HG03159 (cell line): ENCODE data around the gene SLC5A8.
"Not testable (repeated sequence)": the region's sequence is repeated elsewhere in the genome, so short reads cannot be mapped to it uniquely, and the experiment has no call there.

Experiments
- ATAC-seq: cut with Tn5 transposase; IDR thresholded peaks from one replicate; pipeline ENCODE4 v1.9.1; 2021; ENCODE audit warnings: mild to moderate bottlenecking, moderate library complexity; ENCODE audit not compliant: unreplicated experiment

SLC5A8 gene

DNA sequence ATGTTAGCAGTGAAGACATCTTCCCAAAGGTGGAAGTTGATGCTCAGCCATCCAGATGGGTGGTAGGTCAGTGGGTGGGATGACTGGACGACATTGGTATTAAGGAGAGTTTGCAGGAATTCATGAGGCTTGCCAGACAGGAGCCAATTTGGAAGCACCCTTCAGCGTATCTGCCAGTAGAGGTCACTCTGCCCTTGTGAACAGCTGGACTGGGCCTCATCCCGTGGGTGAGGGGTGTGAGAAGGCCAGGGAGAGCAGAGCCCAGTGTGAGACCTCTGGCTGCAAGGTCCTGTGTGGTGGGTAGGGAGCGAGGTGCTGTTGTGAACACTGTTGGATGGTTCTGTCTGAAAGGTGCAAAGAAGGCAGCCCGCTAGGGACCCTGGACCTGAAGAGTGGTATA lies 37.7 kb downstream of the SLC5A8 start:
- ATAC-seq = no peak

DNA sequence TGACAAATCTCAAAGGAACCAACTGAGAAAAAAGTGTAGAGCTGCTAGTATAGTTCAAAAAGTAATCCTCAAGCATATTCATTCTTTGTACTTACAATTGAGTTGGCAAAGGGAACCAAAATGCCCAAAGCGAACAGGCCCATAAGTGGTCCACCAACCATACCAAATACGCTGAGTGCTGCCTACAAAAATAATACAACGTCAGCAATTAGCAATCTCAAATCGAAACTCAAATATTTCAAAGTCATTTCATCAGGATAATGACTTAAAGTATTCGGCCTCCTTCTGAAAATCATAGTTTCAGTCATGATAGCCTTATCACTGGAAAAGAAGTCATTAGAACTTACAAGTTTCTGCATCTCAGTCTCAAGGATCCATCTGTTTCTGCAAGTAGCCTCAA lies 42.0 kb downstream of the SLC5A8 start:
- no peak for ATAC-seq

DNA sequence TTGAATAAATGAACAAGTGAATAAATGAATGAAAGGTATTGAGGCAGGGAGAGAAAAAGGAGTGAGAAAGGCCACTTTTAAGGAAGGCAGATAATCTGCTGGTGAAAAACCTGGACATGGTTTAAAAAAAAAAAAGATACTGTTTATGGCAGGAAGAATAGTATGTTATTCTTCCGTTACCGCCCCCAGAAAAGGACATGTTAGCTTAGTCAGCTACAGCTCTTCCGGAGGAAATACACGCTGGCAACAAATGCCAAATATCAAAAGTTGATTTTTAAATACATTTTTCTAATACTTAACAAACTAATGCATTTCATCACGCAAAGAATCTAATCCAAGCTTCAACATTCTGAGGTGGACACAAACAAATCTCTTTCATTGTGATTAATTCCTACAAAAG lies 43.2 kb downstream of the SLC5A8 start:
- no peak for ATAC-seq

DNA sequence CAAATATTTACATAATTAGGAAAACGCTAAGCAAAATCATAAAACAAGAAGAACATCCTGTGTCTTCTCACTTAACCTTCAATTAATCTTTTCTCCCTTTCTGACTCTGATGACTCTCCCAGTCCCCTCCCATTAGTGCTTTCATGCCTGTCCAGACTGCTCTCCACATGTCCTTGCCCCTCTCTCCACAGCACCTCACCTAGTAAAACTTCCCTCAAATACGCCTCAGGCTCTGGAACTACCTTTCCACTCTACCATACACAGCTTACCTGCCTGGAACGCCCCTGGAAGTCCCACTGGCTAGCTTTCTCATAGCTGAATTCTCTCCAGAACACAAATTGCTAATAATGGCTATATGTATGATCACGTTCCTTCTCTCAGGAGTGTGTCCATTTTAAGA lies 44.7 kb downstream of the SLC5A8 start:
- ATAC-seq = no peak

DNA sequence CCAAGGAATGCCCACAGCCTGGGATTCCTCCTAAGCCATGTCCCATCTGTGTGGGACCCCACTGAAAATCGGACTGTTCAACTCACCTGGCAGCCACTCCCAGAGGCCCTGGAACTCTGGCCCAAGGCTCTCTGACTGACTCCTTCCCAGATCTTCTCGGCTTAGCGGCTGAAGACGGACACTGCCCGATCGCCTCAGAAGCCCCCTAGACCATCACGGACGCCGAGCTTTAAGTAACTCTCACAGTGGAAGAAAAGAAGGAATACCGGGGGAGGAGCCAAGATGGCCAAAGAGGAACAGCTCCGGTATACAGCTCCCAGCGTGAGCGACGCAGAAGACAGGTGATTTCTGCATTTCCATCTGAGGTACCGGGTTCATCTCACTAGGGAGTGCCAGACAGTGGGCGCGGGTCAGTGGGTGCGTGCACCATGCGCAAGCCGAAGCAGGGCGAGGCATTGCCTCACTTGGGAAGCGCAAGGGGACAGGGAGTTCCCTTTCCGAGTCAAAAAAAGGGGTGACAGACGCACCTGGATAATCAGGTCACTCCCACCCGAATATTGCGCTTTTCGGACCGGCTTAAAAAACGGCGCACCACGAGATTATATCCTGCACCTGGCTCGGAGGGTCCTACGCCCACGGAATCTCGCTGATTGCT lies 64.1 kb downstream of the SLC5A8 start:
- not testable (repeated sequence) for ATAC-seq

DNA sequence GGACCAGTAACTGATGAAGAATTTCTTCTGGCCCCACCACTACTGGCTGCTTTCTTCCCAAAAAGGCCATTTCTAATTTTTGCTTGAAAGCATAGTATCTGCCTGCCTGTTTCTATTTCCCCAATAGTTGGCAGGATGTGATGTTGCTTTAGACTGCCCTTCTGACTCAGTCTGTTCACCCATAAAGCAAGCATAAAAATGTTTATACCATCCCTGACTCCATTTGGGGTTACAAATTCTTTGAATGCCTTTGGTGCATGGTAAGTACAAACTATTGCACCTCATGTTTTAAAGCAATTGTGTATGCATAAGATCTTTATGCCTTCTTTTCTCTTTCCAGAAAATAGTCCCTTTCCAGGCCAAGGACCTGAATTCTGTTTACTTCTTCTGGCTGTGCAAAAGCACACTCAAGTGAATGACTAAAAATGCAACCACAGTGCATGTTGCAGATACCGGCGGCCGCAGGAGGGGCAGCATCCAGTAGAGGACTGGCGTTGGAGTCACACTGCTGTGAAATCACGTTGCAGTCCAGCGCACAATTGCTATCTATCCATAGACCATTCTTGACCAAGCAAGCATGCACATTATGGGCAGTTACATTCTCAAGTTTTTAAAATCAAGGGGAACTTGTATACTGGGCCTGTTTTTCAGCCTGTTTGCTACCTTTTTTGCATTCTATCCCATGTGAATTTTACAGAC lies 82.4 kb downstream of the SLC5A8 start:
- ATAC-seq = no peak

DNA sequence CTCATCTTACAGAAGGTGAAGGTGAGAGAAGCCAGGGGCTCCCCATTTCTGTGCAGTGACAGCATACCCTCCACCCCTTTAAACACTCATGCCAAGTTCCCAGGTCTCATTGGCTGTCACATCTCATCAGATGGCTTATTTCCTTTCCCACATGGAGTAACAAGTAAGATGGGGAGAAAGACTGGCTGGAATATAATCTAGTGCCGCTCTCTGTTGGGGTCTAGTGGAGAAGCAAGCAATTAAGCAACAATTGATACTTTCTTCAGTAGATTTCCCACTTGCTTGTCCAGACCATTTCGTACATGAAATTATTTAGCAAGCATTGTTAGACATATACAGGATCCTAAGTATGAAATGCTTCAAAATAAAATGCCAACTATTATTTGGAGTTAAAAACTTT lies 92.2 kb downstream of the SLC5A8 start:
- no peak for ATAC-seq

DNA sequence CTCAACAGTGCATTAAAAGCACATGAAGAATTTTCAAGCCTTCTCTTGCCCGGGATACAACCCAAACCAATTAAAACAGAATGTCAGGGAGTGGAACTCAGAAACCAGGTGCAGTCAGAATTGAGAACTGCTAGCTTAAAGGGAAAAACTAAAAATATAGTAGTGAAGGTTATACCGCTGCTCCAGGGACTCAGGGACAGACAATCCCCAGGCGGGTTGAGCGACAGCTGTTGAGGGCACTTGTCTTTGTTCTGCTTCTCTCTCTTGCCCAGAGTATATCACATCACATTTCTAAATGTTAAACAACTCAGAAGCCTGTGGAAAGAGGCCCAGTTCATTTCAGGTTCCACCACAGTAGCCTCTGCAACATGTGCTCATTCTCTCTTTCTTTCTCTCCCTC lies 93.1 kb downstream of the SLC5A8 start:
- no peak for ATAC-seq

DNA sequence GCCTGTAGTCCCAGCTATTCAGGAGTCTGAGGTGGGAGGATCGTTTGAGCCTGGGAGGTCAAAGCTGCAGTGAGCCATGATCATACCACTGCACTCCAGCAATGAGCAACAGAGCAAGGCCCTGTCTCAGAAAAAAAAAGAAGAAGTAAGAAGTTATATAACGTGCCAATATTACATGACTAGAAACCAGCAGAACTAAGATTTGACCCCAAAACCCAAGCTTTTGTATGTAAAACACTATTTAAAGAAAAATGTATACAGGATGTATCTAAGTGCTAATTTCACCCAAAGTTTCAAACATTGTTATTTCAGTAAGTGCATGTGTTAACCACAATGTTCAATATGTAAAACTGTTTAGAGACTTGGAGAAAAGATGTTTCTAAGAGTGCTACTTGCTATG lies 94.7 kb downstream of the SLC5A8 start:
- no peak for ATAC-seq

DNA sequence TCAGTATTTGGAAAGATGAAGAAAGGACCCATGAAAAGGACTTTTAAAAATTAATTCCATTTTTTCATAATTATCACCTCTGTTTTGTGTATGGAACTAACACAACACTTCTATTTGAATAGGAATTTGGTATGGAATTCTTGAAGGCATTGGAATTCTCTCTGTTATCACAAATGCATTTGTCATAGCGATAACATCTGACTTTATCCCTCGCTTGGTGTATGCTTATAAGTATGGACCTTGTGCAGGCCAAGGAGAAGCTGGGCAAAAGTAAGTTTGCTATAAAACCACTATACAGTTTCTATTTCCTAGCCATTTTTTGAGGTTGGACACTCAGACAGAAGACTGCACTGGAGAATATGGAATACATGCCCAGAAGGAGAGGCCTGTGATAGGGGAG lies 98.6 kb downstream of the SLC5A8 start:
- no peak for ATAC-seq

DNA sequence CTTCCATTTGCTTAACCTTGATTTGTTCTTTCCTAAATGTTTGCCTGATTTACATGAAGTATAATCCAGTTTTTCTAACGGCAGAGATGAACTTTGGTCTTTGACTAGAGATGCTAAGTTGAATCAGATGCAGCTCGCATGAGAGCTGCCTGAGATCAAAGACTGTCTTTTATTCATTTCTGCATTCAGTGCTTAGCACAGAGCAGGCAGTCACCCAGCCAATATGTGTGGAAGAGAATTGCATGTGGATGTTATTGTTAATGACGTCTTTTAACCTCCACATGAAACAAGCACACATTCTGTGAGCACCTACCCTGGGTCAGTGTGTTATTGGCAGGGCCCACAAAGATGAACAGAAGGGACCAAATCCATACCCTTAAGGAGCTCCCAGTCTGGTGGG lies 99.2 kb downstream of the SLC5A8 start:
- no peak for ATAC-seq

DNA sequence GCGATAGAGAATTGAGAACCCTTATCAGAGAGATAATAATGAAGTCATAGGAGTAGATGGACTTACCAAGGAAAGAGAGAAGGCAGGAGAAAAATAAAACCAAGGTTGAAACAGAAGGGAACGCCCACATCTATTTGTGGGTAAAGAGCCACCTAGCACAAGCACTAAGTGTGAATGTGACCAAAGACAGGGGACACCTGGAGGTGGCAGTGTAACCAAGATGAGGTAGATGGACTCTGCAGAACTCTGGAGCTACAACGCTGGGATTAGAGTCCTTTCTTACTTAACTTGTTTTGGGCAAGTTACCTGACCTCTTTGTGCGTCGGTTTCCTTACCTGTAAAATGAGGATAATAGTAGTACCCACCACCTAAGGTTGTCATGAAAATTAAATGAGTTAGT lies 101.9 kb downstream of the SLC5A8 start:
- no peak for ATAC-seq

DNA sequence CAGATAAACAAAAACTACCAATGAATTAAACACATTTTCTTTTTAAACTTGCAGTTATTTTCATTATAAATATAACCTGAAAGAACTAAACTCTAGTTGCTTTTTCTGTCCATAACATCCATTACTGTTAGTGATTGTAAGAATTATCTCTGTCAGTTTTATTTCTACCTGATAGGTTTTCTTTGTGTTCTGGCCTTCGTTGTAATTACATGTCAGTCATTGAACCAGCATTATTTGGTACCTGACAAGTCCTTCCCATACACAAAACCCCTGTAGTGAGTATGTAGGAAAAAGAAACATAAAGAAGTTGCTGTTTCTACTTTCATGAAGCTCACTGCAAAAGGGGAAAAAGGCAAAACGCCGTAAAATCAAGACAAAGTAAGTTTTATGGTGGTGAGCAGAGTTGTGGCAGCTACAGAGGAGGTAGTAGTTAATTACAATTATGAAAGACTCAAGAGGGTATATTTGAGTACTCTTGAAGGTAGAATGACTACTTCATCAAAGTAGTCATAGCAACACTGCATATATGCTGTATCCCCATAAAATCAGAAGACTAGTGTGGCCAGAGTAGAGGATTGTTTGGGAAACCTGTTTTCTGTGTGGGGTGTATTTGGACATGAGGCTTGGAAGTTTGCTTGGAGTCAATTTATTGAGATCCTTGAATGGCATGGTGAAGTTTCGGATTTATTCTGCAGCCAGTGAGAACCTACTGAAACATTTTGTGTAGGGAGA lies 102.8 kb downstream of the SLC5A8 start:
- ATAC-seq = no peak
